HG02588 (cell line): ENCODE results near the gene SAMSN1.
"Not testable (repeated sequence)": the region's sequence is repeated elsewhere in the genome, so short reads cannot be mapped to it uniquely, and the experiment has no call there.

Experiments
- ATAC-seq: cut with Tn5 transposase; IDR thresholded peaks from one replicate; pipeline ENCODE4 v1.9.1; 2021; ENCODE audit warnings: mild to moderate bottlenecking, moderate library complexity; ENCODE audit not compliant: unreplicated experiment

SAMSN1 gene

GRCh38 chr21:14533499-14534428, 12.4 kb downstream of the SAMSN1 start:
- ATAC-seq, result peak; percentile 83

- ATAC-seq, result no peak
Measured at GRCh38 chr21:14531757-14532316, 14.3 kb downstream of the SAMSN1 start.

- ATAC-seq, result no peak
Measured at GRCh38 chr21:14530592-14530991, 15.5 kb downstream of the SAMSN1 start.

GRCh38 chr21:14528815-14529214, 17.3 kb downstream of the SAMSN1 start:
- ATAC-seq, result no peak

- no peak for ATAC-seq
Measured at GRCh38 chr21:14527696-14528652, 18.1 kb downstream of the SAMSN1 start.

- ATAC-seq, result peak; percentile 34
Measured at GRCh38 chr21:14526836-14527695, 19.0 kb downstream of the SAMSN1 start.

- ATAC-seq, result no peak
Measured at GRCh38 chr21:14526199-14526598, 19.9 kb downstream of the SAMSN1 start.

GRCh38 chr21:14523234-14523633, 22.9 kb downstream of the SAMSN1 start:
- ATAC-seq, result peak; percentile 87

- no peak for ATAC-seq
Measured at GRCh38 chr21:14522736-14523135, 23.4 kb downstream of the SAMSN1 start.

- ATAC-seq, result no peak
Measured at GRCh38 chr21:14520535-14520934, 25.6 kb downstream of the SAMSN1 start.

GRCh38 chr21:14519000-14519399, 27.1 kb downstream of the SAMSN1 start:
- ATAC-seq, result no peak

GRCh38 chr21:14513804-14514203, 32.3 kb downstream of the SAMSN1 start:
- ATAC-seq, result no peak

GRCh38 chr21:14506859-14507457, 39.2 kb downstream of the SAMSN1 start:
- ATAC-seq, result not testable (repeated sequence)

- ATAC-seq, result no peak
Measured at GRCh38 chr21:14500873-14501272, 45.2 kb downstream of the SAMSN1 start.

GRCh38 chr21:14499316-14499715, 46.8 kb downstream of the SAMSN1 start:
- ATAC-seq, result no peak

- no peak for ATAC-seq
Measured at GRCh38 chr21:14497825-14498224, 48.3 kb downstream of the SAMSN1 start.

- no peak for ATAC-seq
Measured at GRCh38 chr21:14495075-14495474, 51.0 kb downstream of the SAMSN1 start.

- not testable (repeated sequence) for ATAC-seq
Measured at GRCh38 chr21:14494181-14494580, 51.9 kb downstream of the SAMSN1 start.

- no peak for ATAC-seq
Measured at GRCh38 chr21:14493731-14494130, 52.4 kb downstream of the SAMSN1 start.

GRCh38 chr21:14492931-14493330, 53.2 kb downstream of the SAMSN1 start:
- ATAC-seq, result no peak
